Right renal pelvis (tissue), 4 donors: ENCODE measurements around the gene SIK3. TPM values are rescaled to one million over a fixed set of nuclear protein-coding genes. Genes with fewer than 3 reads are reported as not detected.

Source experiments
- DNase-seq, 4 donors: peaks; one replicate each; pipeline ENCODE4 v3.0.0-alpha.2; 2013; ENCODE audit warnings: low read depth in 4 of 4, low spot score in 3 of 4, missing footprints in 1 of 4
- polyA plus RNA-seq, 4 donors: library from polyadenylated mRNA; unstranded; fragments of 120-200 nt; gene quantifications; one replicate each; pipeline ENCODE4 v1.2.1, GENCODE V29; 2013; ENCODE audit not compliant: insufficient read length in 4 of 4

SIK3 gene
- polyA plus RNA-seq, 4 donors, result 30.9 to 35.9 (median 34.4) TPM

DNA sequence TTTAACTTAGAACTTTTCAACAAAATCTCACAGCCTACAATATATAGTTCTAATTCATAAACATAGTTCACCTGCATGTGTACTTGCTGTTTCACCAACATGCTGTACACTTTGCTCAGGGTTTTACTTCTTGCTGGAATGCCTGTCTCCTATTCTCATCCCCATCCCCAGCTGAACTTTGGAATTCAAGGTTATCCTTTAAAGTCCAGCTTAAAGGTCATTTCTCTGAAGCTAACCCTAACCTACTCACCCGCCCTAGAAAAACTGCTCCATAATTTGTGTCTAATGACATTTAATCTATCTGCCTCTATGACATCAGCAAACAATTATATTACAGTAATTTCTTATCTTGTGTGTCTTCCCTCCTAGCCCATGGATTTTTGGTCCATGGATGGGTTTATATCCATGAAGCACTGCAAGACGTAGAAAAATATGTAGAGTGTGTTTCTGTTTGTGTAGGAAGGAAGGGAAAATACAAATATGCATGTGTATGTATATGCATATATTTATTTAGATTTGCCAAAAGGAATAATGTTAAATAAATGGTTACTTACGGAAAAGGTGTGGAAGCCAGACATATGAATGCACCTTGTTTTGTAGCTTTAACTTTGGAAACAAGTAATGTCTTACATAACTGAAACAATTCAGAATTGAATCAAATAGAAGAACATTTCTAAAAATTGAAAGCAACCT is 161.3 kb downstream of the SIK3 start:
- no peak for DNase-seq

GRCh38 chr11:116935514-116935913 is 162.7 kb downstream of the SIK3 start:
- no peak for DNase-seq

- no peak for DNase-seq
Measured at GRCh38 chr11:116935089-116935488, 163.1 kb downstream of the SIK3 start.

GRCh38 chr11:116933961-116934360 is 164.3 kb downstream of the SIK3 start:
- DNase-seq, result no peak

GRCh38 chr11:116932181-116932580 is 166.0 kb downstream of the SIK3 start:
- no peak for DNase-seq

DNA sequence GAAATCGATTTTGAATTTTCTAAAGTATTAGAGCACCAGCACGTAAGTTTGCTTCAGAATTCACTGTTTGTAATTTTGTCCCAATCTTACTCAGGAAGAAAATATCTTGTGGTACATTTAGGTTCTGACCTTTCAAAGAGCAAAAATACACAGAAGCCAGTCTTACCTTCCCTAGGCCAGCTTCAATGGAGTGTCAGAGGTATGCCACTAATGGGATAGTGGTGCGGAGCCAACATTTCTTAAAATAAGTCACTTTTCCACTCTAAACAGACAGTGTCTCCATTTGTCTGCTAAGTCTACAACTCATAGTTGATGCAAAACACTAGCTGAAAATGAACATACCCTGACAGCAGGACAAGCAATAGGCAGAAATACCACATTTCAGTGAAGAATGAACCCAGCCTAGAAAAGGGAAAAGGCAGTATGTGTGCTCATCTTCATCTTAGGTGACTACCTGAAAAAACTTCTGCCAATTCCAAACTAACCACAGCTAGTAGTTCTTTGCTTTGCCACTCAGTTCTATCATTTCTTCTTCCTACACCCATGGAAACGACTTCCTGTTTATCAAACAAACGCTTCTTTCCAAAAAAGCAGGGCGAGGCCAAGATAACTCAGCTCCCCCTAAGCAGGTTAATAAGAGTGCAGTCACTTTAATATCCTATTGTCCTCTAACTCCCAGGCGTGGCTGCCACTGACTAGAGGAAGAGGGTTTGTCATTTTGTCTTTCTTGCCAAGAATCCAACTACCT is 166.8 kb downstream of the SIK3 start:
- DNase-seq, result no peak

DNA sequence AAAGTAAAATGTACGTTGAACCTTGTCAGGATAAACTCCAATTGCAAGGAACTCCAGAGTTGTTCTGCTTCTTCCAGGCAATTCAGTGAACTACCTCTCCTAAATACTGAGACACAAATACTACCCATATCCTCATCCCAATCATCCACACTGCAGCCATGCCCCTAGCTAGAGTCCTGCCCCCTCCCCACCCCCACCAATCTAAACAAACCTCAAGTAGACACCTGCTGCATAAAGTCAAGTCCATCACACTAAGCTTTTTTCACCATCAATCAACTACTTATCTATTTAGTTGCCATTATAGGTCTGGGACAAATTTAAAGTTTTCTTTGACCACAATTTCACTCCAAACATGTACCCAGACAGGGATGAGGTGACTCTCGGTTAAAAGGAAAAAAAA is 167.6 kb downstream of the SIK3 start:
- DNase-seq, result no peak

DNA sequence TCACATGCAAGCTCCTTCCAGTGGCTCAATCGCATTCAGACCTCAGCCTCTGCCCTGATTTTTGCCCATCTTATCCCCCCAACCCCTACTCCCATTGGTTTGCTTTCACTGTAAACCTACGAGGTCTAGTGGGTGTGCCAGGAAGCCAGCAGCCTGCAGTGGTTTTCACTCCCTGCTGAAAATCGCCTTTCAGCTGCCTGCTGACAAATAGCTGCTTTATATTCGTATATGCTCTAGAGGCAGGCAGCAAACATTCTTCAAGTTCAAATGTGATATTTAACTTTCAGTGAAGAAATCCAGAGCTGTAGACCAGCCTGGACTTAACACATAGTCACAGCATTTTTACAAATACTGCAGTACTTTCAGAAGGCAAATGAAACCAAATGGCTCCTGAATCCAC is 168.1 kb downstream of the SIK3 start:
- peak in 1 of 4 donors; percentile 27 for DNase-seq

- no peak for DNase-seq
Measured at GRCh38 chr11:116929414-116930090, 168.7 kb downstream of the SIK3 start.

DNA sequence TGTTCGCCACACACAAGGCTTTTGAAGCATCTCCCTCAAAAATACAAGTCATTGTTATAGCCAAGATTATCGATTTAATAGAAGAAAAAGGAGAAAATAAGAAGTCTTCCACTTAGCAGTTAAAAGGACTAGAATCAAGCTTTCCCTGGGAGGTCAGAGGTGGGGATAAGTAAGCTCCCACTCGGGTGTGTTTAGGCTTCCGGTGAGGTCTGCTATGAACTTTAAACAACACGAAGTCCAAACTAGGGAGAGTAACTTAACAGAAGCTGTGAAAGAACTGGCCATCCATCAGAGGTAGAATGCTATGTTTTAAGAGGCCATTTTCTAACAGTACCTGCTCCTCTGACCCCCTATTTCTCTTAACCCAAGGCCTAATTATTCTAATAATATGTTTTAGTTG is 169.4 kb downstream of the SIK3 start:
- no peak for DNase-seq

GRCh38 chr11:116928102-116928777 is 170.0 kb downstream of the SIK3 start:
- DNase-seq, result no peak

DNA sequence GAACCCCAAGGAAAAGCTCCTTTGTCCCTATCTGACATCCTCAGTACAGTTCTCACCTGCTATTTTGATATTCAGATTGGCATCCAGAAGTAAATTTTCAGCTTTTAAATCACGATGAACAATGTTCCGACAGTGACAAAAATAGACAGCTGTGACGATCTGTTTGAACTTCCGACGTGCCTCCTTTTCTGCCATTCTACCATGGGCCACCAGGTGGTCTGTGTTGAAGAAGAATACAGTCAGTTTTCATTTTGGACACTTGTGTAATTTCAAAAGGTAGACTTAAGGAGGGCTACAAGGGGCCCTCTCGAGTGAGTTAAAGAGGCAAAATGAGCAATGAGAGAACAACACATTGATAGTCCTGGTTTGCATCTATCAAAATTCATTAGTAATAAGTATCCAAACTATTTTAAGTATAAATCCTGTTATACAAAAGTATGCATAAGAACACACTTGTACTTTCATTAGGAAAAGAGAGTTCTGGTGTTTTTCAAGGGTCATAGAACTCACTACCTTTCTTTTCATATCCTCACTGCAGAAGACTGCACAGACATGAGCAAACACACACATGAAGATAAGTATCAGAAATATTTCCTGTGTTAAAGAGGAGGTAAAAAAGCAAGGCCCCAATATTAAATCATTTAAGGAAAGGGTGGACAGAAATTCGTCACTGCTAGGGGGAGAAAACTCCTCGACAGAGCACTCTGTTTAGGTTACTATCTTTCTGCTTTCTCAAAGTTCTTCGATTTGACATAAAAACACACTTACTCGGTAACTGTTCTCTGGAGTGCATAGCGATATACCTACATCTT is 170.9 kb downstream of the SIK3 start:
- DNase-seq, result no peak

DNA sequence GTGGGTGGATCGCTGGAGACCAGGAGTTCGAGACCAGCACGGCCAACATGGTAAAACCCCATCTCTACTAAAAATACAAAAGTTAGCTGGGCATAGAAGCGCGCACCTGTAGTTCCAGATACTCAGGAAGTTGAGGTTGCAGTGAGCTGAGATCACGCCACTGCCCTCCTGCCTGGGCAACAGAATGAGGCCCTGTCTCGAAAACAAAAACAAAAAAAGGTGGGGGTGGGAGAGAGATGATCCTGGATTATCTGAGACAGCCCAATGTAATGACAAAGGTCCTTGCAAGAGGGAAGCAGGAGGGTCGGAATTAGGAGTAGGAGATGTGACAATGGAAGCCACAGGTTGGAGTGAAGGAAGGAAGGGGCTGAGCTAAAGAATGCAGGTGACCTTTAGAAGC is 173.2 kb downstream of the SIK3 start:
- DNase-seq, result no peak

GRCh38 chr11:116918925-116919655 is 179.1 kb downstream of the SIK3 start:
- no peak for DNase-seq

- no peak for DNase-seq
Measured at GRCh38 chr11:116917632-116918031, 180.6 kb downstream of the SIK3 start.

DNA sequence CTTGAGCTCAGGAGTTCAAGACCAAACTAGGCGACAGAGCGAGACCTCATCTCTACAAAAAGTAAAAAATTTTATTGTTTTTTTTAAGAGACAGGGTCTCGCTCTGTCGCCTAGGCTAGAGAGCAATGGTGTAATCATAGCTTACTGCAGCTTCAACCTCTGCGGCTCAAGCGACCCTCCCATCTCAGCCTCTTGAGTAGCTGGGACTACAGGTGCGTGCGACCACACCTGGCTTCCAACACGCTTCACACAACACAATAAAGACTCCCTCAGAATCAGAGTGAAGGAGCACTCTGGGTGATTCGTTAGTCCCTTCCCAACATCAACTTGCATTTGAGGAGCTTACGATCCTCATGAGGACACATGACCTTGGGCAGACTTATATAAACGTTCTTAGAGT is 181.3 kb downstream of the SIK3 start:
- DNase-seq, result no peak

DNA sequence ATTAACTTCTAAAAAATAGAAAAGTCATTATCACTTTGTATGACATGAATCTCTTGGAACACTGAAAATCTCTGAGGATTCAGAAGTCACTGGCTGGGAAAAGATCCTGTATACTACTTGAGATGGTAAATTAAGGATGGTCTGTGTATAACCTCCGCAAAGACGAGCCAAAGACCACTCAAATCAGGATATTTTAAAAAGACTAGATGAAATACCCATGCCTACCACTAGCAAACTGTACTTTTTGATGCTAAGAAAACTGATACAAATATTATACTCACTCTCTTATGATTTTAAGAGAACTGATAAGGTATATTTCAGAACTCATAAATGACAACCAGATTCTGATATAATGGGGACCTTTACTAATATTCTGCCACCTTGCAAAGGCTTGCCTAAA is 182.2 kb downstream of the SIK3 start:
- DNase-seq, result no peak

DNA sequence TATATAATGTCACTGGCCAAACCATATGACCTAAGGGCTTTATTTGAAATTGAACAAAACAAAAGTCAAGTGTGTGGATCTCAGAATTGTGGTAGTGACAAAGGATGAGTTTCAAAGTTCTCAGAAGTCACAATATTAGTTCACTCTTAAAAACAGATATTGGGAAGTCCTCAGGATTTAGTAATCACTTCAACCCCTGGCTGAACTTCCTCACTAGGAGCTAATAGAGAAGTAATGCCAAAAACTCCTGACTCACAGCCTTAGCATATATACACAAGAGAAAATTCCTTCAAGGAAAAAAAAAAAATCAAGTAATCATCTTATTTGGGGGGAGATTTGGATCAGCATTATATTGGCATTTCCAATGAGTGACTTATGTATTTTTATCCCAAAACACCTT is 185.2 kb downstream of the SIK3 start:
- no peak for DNase-seq

DNA sequence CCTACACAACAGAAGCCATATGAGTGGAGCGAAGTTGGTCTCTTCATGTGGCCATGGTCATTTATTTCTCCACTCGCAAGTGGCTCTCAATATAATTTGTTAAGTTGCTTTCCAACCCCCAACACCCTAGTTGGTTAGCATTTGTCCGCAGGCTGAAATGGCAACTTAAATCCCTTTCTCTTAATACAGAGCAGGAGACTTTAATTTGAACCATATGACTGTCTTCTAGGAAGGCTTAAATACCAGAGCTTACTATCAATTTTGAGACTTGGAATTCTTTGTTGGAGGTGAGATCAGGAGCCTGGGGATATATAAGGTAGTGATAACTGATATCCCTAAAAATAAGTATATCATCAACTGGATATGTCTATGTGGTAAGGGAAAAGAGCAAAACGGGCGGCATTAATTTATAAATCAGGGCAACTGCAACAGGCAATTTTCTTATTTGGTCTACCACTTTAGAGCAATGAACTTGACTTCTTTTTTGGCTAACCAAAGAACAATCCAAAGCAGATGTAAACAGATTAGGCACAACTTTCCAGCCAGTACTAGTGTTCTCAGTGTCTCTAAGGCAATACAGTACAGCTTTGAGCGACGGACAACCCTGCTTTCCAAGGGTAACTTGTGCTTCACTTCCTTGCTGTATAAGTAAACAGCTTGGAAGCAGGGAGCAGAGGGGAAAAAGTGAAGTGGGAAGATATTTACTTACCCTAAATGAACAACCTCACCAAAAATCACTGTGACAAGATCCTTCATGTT is 186.1 kb downstream of the SIK3 start:
- no peak for DNase-seq
